Measurements from ENCODE around the gene VWA7.

GRCh38 chr6:31792090-31792374 is 14.9 kb upstream of the VWA7 start:
- no peak for TF ChIP-seq L3MBTL2 (conservative IDR thresholded peaks at IDR 0.05)
- no peak for TF ChIP-seq ZNF384 (IDR thresholded peaks at IDR 0.05)

All from HEK293T (cell line).